GM23338 (cell line): Measurements from ENCODE around the gene ALG6. TPM values are rescaled to one million over a fixed set of nuclear protein-coding genes. Genes with fewer than 3 reads are reported as not detected.

Experiments
- ATAC-seq: fragments of 200-7000 bp; cut with Tn5 transposase; 3 replicates; pipeline ENCODE4 v1.9.1; 2020
- DNase-seq: peaks from one replicate; pipeline ENCODE4 v3.0.0-alpha.2; 2015; ENCODE audit warnings: low spot score
- H2AFZ ChIP-seq: fragments of 200-600 bp; sonication (generic); 2 replicates; pipeline ENCODE4 v1.8.0; 2016; ENCODE audit warnings: antibody characterized with exemption, mild to moderate bottlenecking, moderate library complexity
- H3F3A ChIP-seq: fragments of 200-600 bp; sonication (generic); replicated peaks from 2 replicates; pipeline ENCODE4 v1.8.0; 2017; ENCODE audit warnings: antibody characterized with exemption, mixed run types, low read depth
- H3K27ac ChIP-seq: fragments of 200-600 bp; sonication (generic); 2 replicates; pipeline ENCODE4 v1.6.1; 2016; ENCODE audit warnings: low read depth
- H3K27me3 ChIP-seq: fragments of 200-600 bp; sonication (generic); 2 replicates; pipeline ENCODE4 v1.8.0; 2016; ENCODE audit warnings: mild to moderate bottlenecking, mixed run types, moderate library complexity; ENCODE audit not compliant: insufficient read depth
- H3K36me3 ChIP-seq: fragments of 200-600 bp; sonication (generic); 2 replicates; pipeline ENCODE4 v1.8.0; 2016; ENCODE audit warnings: mild to moderate bottlenecking; ENCODE audit not compliant: insufficient read depth
- H3K4me1 ChIP-seq: fragments of 200-600 bp; sonication (generic); 2 replicates; pipeline ENCODE4 v1.8.0; 2016; ENCODE audit warnings: mild to moderate bottlenecking, moderate library complexity; ENCODE audit not compliant: insufficient read depth
- H3K4me2 ChIP-seq: fragments of 200-600 bp; sonication (generic); 2 replicates; pipeline ENCODE4 v1.7.1; 2017; ENCODE audit warnings: mixed run types
- H3K4me3 ChIP-seq: fragments of 200-600 bp; sonication (generic); 2 replicates; pipeline ENCODE4 v1.6.1; 2016; ENCODE audit warnings: mixed run types
- H3K79me2 ChIP-seq: fragments of 200-600 bp; sonication (generic); replicated peaks from 2 replicates; pipeline ENCODE4 v1.8.0; 2017; ENCODE audit warnings: mild to moderate bottlenecking; ENCODE audit not compliant: insufficient read depth
- H3K9me2 ChIP-seq: fragments of 200-600 bp; sonication (generic); 2 replicates; pipeline ENCODE4 v1.8.0; 2017; ENCODE audit not compliant: insufficient read depth
- H4K20me1 ChIP-seq: fragments of 200-600 bp; sonication (generic); replicated peaks from 2 replicates; pipeline ENCODE4 v1.8.0; 2017; ENCODE audit warnings: mild to moderate bottlenecking; ENCODE audit not compliant: insufficient read depth
- H3K27ac Mint-ChIP-seq: 2 replicates; pipeline ENCODE4 v1.8.0; 2020; ENCODE audit warnings: inconsistent platforms, mild to moderate bottlenecking, moderate library complexity, mixed read lengths
- H3K27me3 Mint-ChIP-seq: 3 replicates; pipeline ENCODE4 v1.8.0; 2022; ENCODE audit warnings: low read depth, mild to moderate bottlenecking, moderate library complexity, mixed read lengths, inconsistent platforms; ENCODE audit not compliant: insufficient read depth, poor library complexity
- H3K36me3 Mint-ChIP-seq: 3 replicates; pipeline ENCODE4 v1.8.0; 2021; ENCODE audit warnings: low read depth, mild to moderate bottlenecking, inconsistent platforms, moderate library complexity, mixed read lengths
- H3K4me1 Mint-ChIP-seq: 3 replicates; pipeline ENCODE4 v1.8.0; 2020; ENCODE audit warnings: mild to moderate bottlenecking, inconsistent platforms, mixed read lengths
- H3K4me3 Mint-ChIP-seq: 3 replicates; pipeline ENCODE4 v1.8.0; 2021; ENCODE audit warnings: moderate library complexity, mild to moderate bottlenecking, inconsistent platforms, mixed read lengths
- H3K9me3 Mint-ChIP-seq: 3 replicates; pipeline ENCODE4 v1.8.0; 2020; ENCODE audit warnings: moderate library complexity, mild to moderate bottlenecking, inconsistent platforms, mixed read lengths
- CREB1 ChIP-seq: fragments of 250-450 bp; sonication (Bioruptor Pico); IDR thresholded peaks from 2 replicates; pipeline ENCODE4 v1.5.0; 2020; ENCODE audit warnings: low read depth, mild to moderate bottlenecking, moderate library complexity
- CTCF ChIP-seq, 2 experiments: fragments of 200-600 bp in 1 of 2; sonication (generic) in 1 of 2; conservative IDR thresholded peaks; 2 replicates each; pipeline versions ENCODE4 v1.5.1 to v1.6.1; 2016 to 2017; ENCODE audit warnings: antibody characterized with exemption in 2 of 2, low read depth in 2 of 2, mild to moderate bottlenecking in 2 of 2, moderate library complexity in 1 of 2
- ETS1 ChIP-seq: IDR thresholded peaks from 2 replicates; pipeline ENCODE4 v1.6.1; 2016; ENCODE audit warnings: antibody characterized with exemption
- JUNB ChIP-seq: IDR thresholded peaks from one replicate; pipeline ENCODE4 v1.6.1; 2016; ENCODE audit warnings: antibody characterized with exemption; ENCODE audit not compliant: unreplicated experiment
- NANOG ChIP-seq: IDR thresholded peaks from 2 replicates; pipeline ENCODE4 v1.6.1; 2016; ENCODE audit warnings: antibody characterized with exemption, borderline replicate concordance
- REST ChIP-seq: IDR thresholded peaks from one replicate; pipeline ENCODE4 v1.6.1; 2018; ENCODE audit warnings: antibody characterized with exemption; ENCODE audit not compliant: unreplicated experiment
- STAT1 ChIP-seq: IDR thresholded peaks from one replicate; pipeline ENCODE4 v1.6.1; 2016; ENCODE audit warnings: antibody characterized with exemption; ENCODE audit not compliant: unreplicated experiment
- ZNF114 ChIP-seq: fragments of 250-450 bp; sonication (Bioruptor Pico); IDR thresholded peaks from 2 replicates; pipeline ENCODE4 v1.5.0; 2020; ENCODE audit warnings: mild to moderate bottlenecking, moderate library complexity
- ZNF331 ChIP-seq: fragments of 250-450 bp; sonication (Bioruptor Pico); IDR thresholded peaks from 2 replicates; pipeline ENCODE4 v1.5.0; 2020; ENCODE audit warnings: low read depth, mild to moderate bottlenecking, moderate library complexity
- polyA plus RNA-seq: library from polyadenylated mRNA; unstranded; fragments of >200 nt; fragmentation: Nextera tagmentation; extraction: Ambion mirVana; gene quantifications from 2 replicates; pipeline ENCODE4 v1.2.1, GENCODE V29; 2016
- total RNA-seq: library from RNA; depleted of rRNA; stranded (reverse); fragments of >200 nt; shearing (Covaris generic); gene quantifications from 2 replicates; pipeline ENCODE4 v1.2.3, GENCODE V29; 2014

The ALG6 gene
- total and polyA plus RNA-seq, 2 experiments from 2014 or later: 24.1 to 34.6 TPM

GRCh38 chr1:63363014-63363413, 4.4 kb upstream of the ALG6 start:
- Mint-ChIP-seq H3K4me3 (no peak overlapping the region), H3K36me3 (no peaks in the 10 kb centered on the region; the same call in 2 of the 3 replicates), H3K27ac (no peak overlapping the region), H3K27me3 (peaks cover 7% of the 10 kb centered on the region), H3K9me3 (no peaks in the 10 kb centered on the region), H3K4me1 (peaks cover 23% of the 10 kb centered on the region)
- no peak overlapping the region for H3K4me2 ChIP-seq
- TF ChIP-seq JUNB: no peak
- TF ChIP-seq CREB1 (CRISPR knock-in tag): no peak
- TF ChIP-seq NANOG: no peak
- TF ChIP-seq ZNF331 (CRISPR knock-in tag): peak; percentile 71
- H3K27me3 ChIP-seq: peaks cover 9% of the 10 kb centered on the region
- peak; percentile 11 for DNase-seq
- H3K9me2 ChIP-seq: peaks cover 8% of the 10 kb centered on the region; the same call in 1 of the 2 replicates
- no peaks in the 10 kb centered on the region for H3K79me2 ChIP-seq
- ATAC-seq: no peak
- H3K27ac ChIP-seq: 0 out of 2 replicates have a peak overlapping the region, but pooled peaks have one; percentile 65
- peaks cover 17% of the 10 kb centered on the region for H3K4me1 ChIP-seq
- H3K4me3 ChIP-seq: no peak overlapping the region
- H2AFZ ChIP-seq: peak overlapping the region; percentile 75; the same call in 1 of the 2 replicates
- peaks cover 15% of the 10 kb centered on the region for H3F3A ChIP-seq
- H4K20me1 ChIP-seq: no peaks in the 10 kb centered on the region
- H3K36me3 ChIP-seq: no peaks in the 10 kb centered on the region

GRCh38 chr1:63366908-63367214, 566 bp upstream of the ALG6 start:
- H3K4me3 Mint-ChIP-seq: peak overlapping the region; percentile 35
- Histone ChIP-seq H3F3A (peaks cover 19% of the 10 kb centered on the region), H3K4me3 (peak overlapping the region; percentile 35; the same call in 1 of the 2 replicates), H3K36me3 (0 out of 2 replicates have a peak, but pooled peaks cover 2% of the 10 kb centered on the region), H2AFZ (peak overlapping the region; percentile 94), H3K9me2 (no peaks in the 10 kb centered on the region; the same call in 1 of the 2 replicates), H4K20me1 (no peaks in the 10 kb centered on the region), H3K27me3 (peaks cover 9% of the 10 kb centered on the region), H3K4me1 (peaks cover 23% of the 10 kb centered on the region), H3K27ac (peak overlapping the region; percentile 30; the same call in 1 of the 2 replicates), H3K79me2 (0 out of 2 replicates have a peak, but pooled peaks cover 4% of the 10 kb centered on the region), H3K4me2 (peak overlapping the region; percentile 64)
- ATAC-seq: no peak
- DNase-seq: no peak
- H3K27me3 Mint-ChIP-seq: peaks cover 4% of the 10 kb centered on the region
- peaks cover 26% of the 10 kb centered on the region for H3K4me1 Mint-ChIP-seq
- H3K27ac Mint-ChIP-seq: no peak overlapping the region
- peaks cover 4% of the 10 kb centered on the region for H3K36me3 Mint-ChIP-seq
- H3K9me3 Mint-ChIP-seq: no peaks in the 10 kb centered on the region
- TF ChIP-seq ETS1 (no peak), REST (no peak), ZNF114 (no peak), CTCF (conservative IDR thresholded peaks at IDR 0.05; ENCODE audit: low read depth in 2 of 2) (no peak), CREB1 (CRISPR knock-in tag) (no peak), STAT1 (no peak), ZNF331 (CRISPR knock-in tag) (no peak), JUNB (no peak)
